Osteoblast (primary cell): ENCODE measurements around the gene ZSWIM1. TPM values are rescaled to one million over a fixed set of nuclear protein-coding genes. Genes with fewer than 3 reads are reported as not detected.
"Not testable (repeated sequence)": the region's sequence is repeated elsewhere in the genome, so short reads cannot be mapped to it uniquely, and the experiment has no call there.

Experiments
- DNase-seq: peaks from one replicate; pipeline ENCODE4 v3.0.0; 2011; ENCODE audit warnings: low spot score, mixed read lengths; ENCODE audit not compliant: insufficient read length; ENCODE audit errors: missing footprints
- H2AFZ ChIP-seq: 2 replicates; pipeline ENCODE4 v1.6.0; 2011; ENCODE audit warnings: mild to moderate bottlenecking, low read length
- H3K27ac ChIP-seq: 2 replicates; pipeline ENCODE4 v1.5.1; 2011; ENCODE audit warnings: mild to moderate bottlenecking, low read depth, low read length, moderate library complexity
- H3K27me3 ChIP-seq: 2 replicates; pipeline ENCODE4 v1.6.0; 2012; ENCODE audit warnings: mild to moderate bottlenecking, control low read depth, inconsistent platforms, low read length, moderate library complexity; ENCODE audit not compliant: insufficient read depth
- H3K36me3 ChIP-seq: 2 replicates; pipeline ENCODE4 v1.5.1; 2011; ENCODE audit warnings: mild to moderate bottlenecking, low read length, control low read depth, moderate library complexity; ENCODE audit not compliant: insufficient read depth
- H3K4me1 ChIP-seq: 2 replicates; pipeline ENCODE4 v1.5.1; 2011; ENCODE audit warnings: mild to moderate bottlenecking, low read length, control low read depth, moderate library complexity; ENCODE audit not compliant: insufficient read depth
- H3K4me2 ChIP-seq: 2 replicates; pipeline ENCODE4 v1.6.0; 2011; ENCODE audit warnings: mild to moderate bottlenecking, low read length; ENCODE audit not compliant: insufficient read depth
- H3K4me3 ChIP-seq: fragments of 200-600 bp; sonication (generic); 3 replicates; pipeline ENCODE4 v1.5.1; 2012; ENCODE audit warnings: mild to moderate bottlenecking, low read length, inconsistent platforms; ENCODE audit not compliant: insufficient read depth
- H3K79me2 ChIP-seq: 2 replicates; pipeline ENCODE4 v1.6.0; 2012; ENCODE audit warnings: mild to moderate bottlenecking, low read length, control low read depth, inconsistent platforms; ENCODE audit not compliant: insufficient read depth
- H3K9me3 ChIP-seq: 2 replicates; pipeline ENCODE4 v1.5.1; 2011; ENCODE audit warnings: low read depth, low read length, control low read depth
- H4K20me1 ChIP-seq: 2 replicates; pipeline ENCODE4 v1.6.0; 2012; ENCODE audit warnings: mild to moderate bottlenecking, low read length, control low read depth; ENCODE audit not compliant: insufficient read depth
- CTCF ChIP-seq: IDR thresholded peaks from 2 replicates; pipeline ENCODE4 v1.5.1; 2011; ENCODE audit warnings: mild to moderate bottlenecking, low read depth, low read length, moderate library complexity; ENCODE audit errors: extremely low read depth
- total RNA-seq: library from RNA; depleted of rRNA; stranded (reverse); fragments of >200 nt; gene quantifications from 2 replicates; pipeline ENCODE4 v1.2.3, GENCODE V29; 2012

ZSWIM1 gene
- total RNA-seq, 1 donor: 7.6 TPM

GRCh38 chr20:45924391-45925261, 43.6 kb downstream of the ZSWIM1 start:
- Histone ChIP-seq H3K27me3 (no peaks in the 10 kb centered on the region), H4K20me1 (peaks cover 6% of the 10 kb centered on the region), H3K4me1 (peaks cover 22% of the 10 kb centered on the region), H3K4me3 (peak overlapping the region; percentile 43), H3K9me3 (no peaks in the 10 kb centered on the region), H3K4me2 (peak overlapping the region; percentile 70), H3K27ac (no peak overlapping the region), H2AFZ (no peak overlapping the region), H3K79me2 (no peaks in the 10 kb centered on the region), H3K36me3 (no peaks in the 10 kb centered on the region)
- DNase-seq: peak; percentile 73
- no peak for TF ChIP-seq CTCF

- H4K20me1 ChIP-seq: peaks cover 14% of the 10 kb centered on the region
- H3K4me1 ChIP-seq: peaks cover 11% of the 10 kb centered on the region
- H3K4me2 ChIP-seq: no peak overlapping the region
- H3K4me3 ChIP-seq: no peak overlapping the region
- H2AFZ ChIP-seq: no peak overlapping the region
- no peak for DNase-seq
- no peaks in the 10 kb centered on the region for H3K27me3 ChIP-seq
- H3K36me3 ChIP-seq: no peaks in the 10 kb centered on the region
- no peaks in the 10 kb centered on the region for H3K9me3 ChIP-seq
- no peak overlapping the region for H3K27ac ChIP-seq
- no peak for TF ChIP-seq CTCF
- no peaks in the 10 kb centered on the region for H3K79me2 ChIP-seq
Measured at GRCh38 chr20:45925821-45926506, 44.9 kb downstream of the ZSWIM1 start.

GRCh38 chr20:45926731-45927070, 45.7 kb downstream of the ZSWIM1 start:
- no peak overlapping the region for H3K27ac ChIP-seq
- no peaks in the 10 kb centered on the region for H3K27me3 ChIP-seq
- no peak overlapping the region for H3K4me3 ChIP-seq
- H3K4me1 ChIP-seq: peaks cover 8% of the 10 kb centered on the region
- no peaks in the 10 kb centered on the region for H3K9me3 ChIP-seq
- peak; percentile 60 for DNase-seq
- no peaks in the 10 kb centered on the region for H3K36me3 ChIP-seq
- peaks cover 2% of the 10 kb centered on the region for H3K79me2 ChIP-seq
- no peak for TF ChIP-seq CTCF
- H2AFZ ChIP-seq: no peak overlapping the region
- peaks cover 20% of the 10 kb centered on the region for H4K20me1 ChIP-seq
- no peak overlapping the region for H3K4me2 ChIP-seq

- Histone ChIP-seq H3K4me3 (no peak overlapping the region), H3K36me3 (no peaks in the 10 kb centered on the region), H3K9me3 (no peaks in the 10 kb centered on the region), H3K4me2 (no peak overlapping the region), H2AFZ (no peak overlapping the region), H3K4me1 (peaks cover 6% of the 10 kb centered on the region), H3K27me3 (no peaks in the 10 kb centered on the region), H3K79me2 (peaks cover 5% of the 10 kb centered on the region), H3K27ac (no peak overlapping the region), H4K20me1 (peaks cover 20% of the 10 kb centered on the region)
- TF ChIP-seq CTCF: no peak
- no peak for DNase-seq
Measured at GRCh38 chr20:45927071-45927878, 46.2 kb downstream of the ZSWIM1 start.

GRCh38 chr20:45931680-45932079, 50.7 kb downstream of the ZSWIM1 start:
- H4K20me1 ChIP-seq: peaks cover 36% of the 10 kb centered on the region
- H3K79me2 ChIP-seq: peaks cover 32% of the 10 kb centered on the region

More at GRCh38 chr20:45931680-45932079, 50.7 kb downstream of the ZSWIM1 start:
- H3K4me1 ChIP-seq: peaks cover 12% of the 10 kb centered on the region
- H3K27me3 ChIP-seq, H3K4me3 ChIP-seq, H2AFZ ChIP-seq, H3K36me3 ChIP-seq, H3K4me2 ChIP-seq, DNase-seq, H3K9me3 ChIP-seq, H3K27ac ChIP-seq: not testable (repeated sequence)
